HepG2 (cell line): ENCODE measurements around the gene RAB3D. TPM values are rescaled to one million over a fixed set of nuclear protein-coding genes. Genes with fewer than 3 reads are reported as not detected.

Experiments
- ATAC-seq: fragments of 200-7000 bp; cut with Tn5 transposase; 3 replicates; pipeline ENCODE4 v1.9.1; 2020; ENCODE audit warnings: mild to moderate bottlenecking, moderate library complexity
- BruUV-seq: library from RNA; stranded (reverse); fragments of 400-500 nt; replicated peaks from 2 replicates; lab custom pipeline; 2021; lab: Mats Ljungman, UMichigan
- CTCF ChIA-PET: fragments of 300-600 bp; formaldehyde crosslinking; extraction: SDS; loops from one replicate; lab custom pipeline; 2021; ENCODE audit warnings: low total read pairs, inconsistent platforms, low intra/inter-chr PET ratio; lab: Yijun Ruan, JAX
- POLR2A ChIA-PET: fragments of 350-600 bp; sonication (Branson Sonifier 250); formaldehyde crosslinking; loops from one replicate; lab custom pipeline; 2020; ENCODE audit warnings: antibody characterized with exemption, inconsistent platforms; lab: Yijun Ruan, JAX
- DNase-seq: peaks from one replicate; pipeline ENCODE4 v3.0.0-alpha.2; 2015; ENCODE audit warnings: low spot score
- FAIRE-seq: peaks from 3 replicates; lab custom pipeline; 2011; peaks lifted over from hg19 to GRCh38; lab: Jason Lieb, UNC
- H2AFZ ChIP-seq: one replicate; pipeline ENCODE4 v1.6.1; 2011; ENCODE audit warnings: low read length, inconsistent platforms
- H3K27ac ChIP-seq: fragments of 300-600 bp; 3 replicates; pipeline ENCODE4 v1.8.0; 2011; ENCODE audit warnings: mixed run types, mild to moderate bottlenecking, mixed read lengths, low read length, inconsistent platforms; ENCODE audit not compliant: insufficient read depth; ENCODE audit errors: extremely low read length
- H3K27me3 ChIP-seq, 2 experiments: fragments of 200-600 bp in 1 of 2; 2 replicates in 1 of 2; 3 replicates in 1 of 2; pipeline versions ENCODE4 v1.6.0 to v1.8.0; 2011; ENCODE audit warnings: low read length in 2 of 2, mild to moderate bottlenecking in 2 of 2, moderate library complexity in 2 of 2, inconsistent platforms in 1 of 2; ENCODE audit not compliant: insufficient read depth in 2 of 2, control insufficient read depth in 1 of 2
- H3K36me3 ChIP-seq, 2 experiments: fragments of 200-600 bp in 1 of 2; replicated peaks in 1 of 2; 2 replicates in 1 of 2; 3 replicates in 1 of 2; pipeline versions ENCODE4 v1.5.1 to v1.8.0; 2011; ENCODE audit warnings: low read length in 2 of 2, inconsistent platforms in 1 of 2; ENCODE audit not compliant: insufficient read depth in 2 of 2, control insufficient read depth in 1 of 2
- H3K4me1 ChIP-seq: 2 replicates; pipeline ENCODE4 v1.5.1; 2012; ENCODE audit warnings: low read length, inconsistent platforms; ENCODE audit not compliant: insufficient read depth
- H3K4me2 ChIP-seq: 2 replicates; pipeline ENCODE4 v1.6.0; 2011; ENCODE audit warnings: low read depth, low read length, inconsistent platforms
- H3K4me3 ChIP-seq, 3 experiments: fragments of 200-600 bp in 1 of 3; sonication (generic), shearing (Covaris generic) in 1 of 3; replicated peaks in 1 of 3; 2 replicates each; pipeline ENCODE4 v1.5.1; 2011 to 2016; ENCODE audit warnings: low read length in 3 of 3, inconsistent platforms in 2 of 3, low read depth in 2 of 3, mild to moderate bottlenecking in 2 of 3, control low read depth in 1 of 3, mixed read lengths in 1 of 3; ENCODE audit not compliant: insufficient read depth in 1 of 3
- H3K79me2 ChIP-seq: one replicate; pipeline ENCODE4 v1.6.1; 2011; ENCODE audit warnings: low read length, inconsistent platforms; ENCODE audit not compliant: insufficient read depth
- H3K9ac ChIP-seq: 2 replicates; pipeline ENCODE4 v1.6.0; 2011; ENCODE audit warnings: mild to moderate bottlenecking, low read depth, low read length, inconsistent platforms; ENCODE audit not compliant: insufficient read depth
- H3K9me3 ChIP-seq: 2 replicates; pipeline ENCODE4 v1.5.1; 2012; ENCODE audit warnings: mild to moderate bottlenecking, low read length
- H4K20me1 ChIP-seq: 2 replicates; pipeline ENCODE4 v1.6.0; 2011; ENCODE audit warnings: inconsistent platforms, mild to moderate bottlenecking, low read length, moderate library complexity; ENCODE audit not compliant: insufficient read depth
- CTCF ChIP-seq: sonication (generic); formaldehyde crosslinking; IDR thresholded peaks from 2 replicates; pipeline ENCODE4 v1.5.0; 2020; ENCODE audit warnings: mild to moderate bottlenecking, missing genetic modification reagents, moderate library complexity
- ZBTB21 ChIP-seq: sonication (generic); formaldehyde crosslinking; IDR thresholded peaks from 2 replicates; pipeline ENCODE4 v1.4.0; 2020; ENCODE audit warnings: missing genetic modification reagents
- ZFP91 ChIP-seq: sonication (generic); formaldehyde crosslinking; IDR thresholded peaks from 2 replicates; pipeline ENCODE4 v1.9.0; 2022; ENCODE audit warnings: missing genetic modification reagents, mild to moderate bottlenecking, borderline replicate concordance
- ZMYM3 ChIP-seq: sonication (generic); formaldehyde crosslinking; IDR thresholded peaks from 2 replicates; pipeline ENCODE4 v1.5.1; 2020; ENCODE audit warnings: mild to moderate bottlenecking, missing genetic modification reagents
- ZNF446 ChIP-seq: sonication (generic); formaldehyde crosslinking; IDR thresholded peaks from 2 replicates; pipeline ENCODE4 v1.5.0; 2020; ENCODE audit warnings: mild to moderate bottlenecking, missing genetic modification reagents
- ZNF629 ChIP-seq: sonication (generic); formaldehyde crosslinking; conservative IDR thresholded peaks from 2 replicates; pipeline ENCODE4 v1.5.0; 2020; ENCODE audit warnings: missing genetic modification reagents
- ZNF768 ChIP-seq: sonication (generic); formaldehyde crosslinking; IDR thresholded peaks from 2 replicates; pipeline ENCODE4 v1.4.0; 2020; ENCODE audit warnings: missing genetic modification reagents
- WGBS: methylation state at CpG from one replicate; pipeline ENCODE4 v1.1.6; 2017; ENCODE audit warnings: low lambda C conversion rate; 5-methylcytosine and 5-hydroxymethylcytosine counted together
- in situ Hi-C: cut with HindIII; loops from 2 replicates; pipeline ENCODE4 v1.10.0; 2017; ENCODE audit warnings: low pct_unique_long_range_greater_than_20kb; ENCODE audit not compliant: extremely low pct_ligation_motif_present
- intact Hi-C: fragments of 100-400 bp; cut with micrococcal nuclease; formaldehyde crosslinking; loops from one replicate; pipeline ENCODE4 v1.10.0; 2022; ENCODE audit not compliant: unreplicated experiment
- polyA plus RNA-seq, 8 experiments: library from polyadenylated mRNA; depleted of rRNA in 3 of 8; stranded (reverse) in 7 of 8; unstranded in 1 of 8; fragments of >200 nt; fragmentation: Illumina TruSeq in 4 of 8; extraction: Trizol in 4 of 8; gene quantifications; 2 replicates each; pipeline versions ENCODE4 v1.2.1 to v1.2.3, GENCODE V29; 2011 to 2016; ENCODE audit warnings: low read depth in 4 of 8, missing spikeins in 1 of 8, mixed read lengths in 1 of 8; ENCODE audit not compliant: insufficient read depth in 1 of 8
- total RNA-seq, 5 experiments: library from RNA; depleted of rRNA; stranded (reverse); fragments of >200 nt; fragmentation: Illumina TruSeq; extraction: Trizol; gene quantifications; 2 replicates each; pipeline ENCODE4 v1.2.3, GENCODE V29; 2016; ENCODE audit warnings: low read depth in 1 of 5

RAB3D gene
- total and polyA plus RNA-seq, 2 of the 13 experiments (the other 11 are each of a cell fraction or from before 2014, with no cell fraction given): 2.0 to 16.1 TPM

- no peak for DNase-seq
- Histone ChIP-seq H3K9ac (no peak overlapping the region), H2AFZ (no peak overlapping the region), H3K27ac (no peak overlapping the region), H3K4me1 (peaks cover 35% of the 10 kb centered on the region), H3K9me3 (no peaks in the 10 kb centered on the region), H3K36me3 (no peaks in the 10 kb centered on the region), H3K27me3 (no peaks in the 10 kb centered on the region), H3K4me2 (no peak overlapping the region), H4K20me1 (no peaks in the 10 kb centered on the region), H3K4me3 (no peak overlapping the region), H3K79me2 (no peaks in the 10 kb centered on the region)
- WGBS: 96% methylated on average over 7 of the region's 7 CpGs
- TF ChIP-seq ZMYM3 (peak; percentile 49; the same call in 1 of the 2 replicates), ZNF629 (CRISPR knock-in tag) (peak; percentile 91), ZNF446 (CRISPR knock-in tag) (no peak), CTCF (CRISPR knock-in tag) (no peak)
- POLR2A ChIA-PET: interaction anchor here (2.3 kb wide), 1 partner anchor 49 kb away, joined by 10 read pairs; the partner anchor contains the start of gene SWSAP1
- no peak for ATAC-seq
- BruUV-seq: no TSS peak
- intact Hi-C loops: no loop called here
- in situ Hi-C loops: no loop called here
- no peak for FAIRE-seq
- CTCF ChIA-PET: no interaction called here
Observed at GRCh38 chr19:11325544-11325943, 13.9 kb downstream of the RAB3D start.

GRCh38 chr19:11324748-11325389 is 14.6 kb downstream of the RAB3D start:
- 82% methylated on average over 16 of the region's 17 CpGs for WGBS
- DNase-seq: no peak
- CTCF ChIA-PET: no interaction called here
- TF ChIP-seq ZFP91 (CRISPR knock-in tag): 0 out of 2 replicates have a peak, but pooled peaks have one; percentile 28
- TF ChIP-seq ZBTB21 (CRISPR knock-in tag): no peak
- peak; percentile 25; the same call in 1 of the 2 replicates for TF ChIP-seq ZNF768 (CRISPR knock-in tag)
- TF ChIP-seq, all 625 proteins: peak for 2
- peaks cover 35% of the 10 kb centered on the region for H3K4me1 ChIP-seq
- ATAC-seq (no peak), FAIRE-seq (no peak)
- no peak overlapping the region for H3K9ac ChIP-seq
- in situ Hi-C loops: no loop called here
- H4K20me1 ChIP-seq: no peaks in the 10 kb centered on the region
- no peak overlapping the region for H3K4me3 ChIP-seq
- H3K4me2 ChIP-seq: peak overlapping the region; percentile 68
- H3K27ac ChIP-seq: peak overlapping the region; percentile 45
- intact Hi-C loops: no loop called here
- no TSS peak for BruUV-seq
- no peaks in the 10 kb centered on the region for H3K9me3 ChIP-seq
- H2AFZ ChIP-seq: no peak overlapping the region
- no peaks in the 10 kb centered on the region for H3K27me3 ChIP-seq
- H3K79me2 ChIP-seq: no peaks in the 10 kb centered on the region
- no peaks in the 10 kb centered on the region for H3K36me3 ChIP-seq
- POLR2A ChIA-PET: interaction anchor here (1.0 to 2.3 kb wide), 4 partner anchors 8 to 50 kb away, joined by 4 to 10 read pairs (median 4); partner anchors contain the start of genes CCDC159, RAB3D, SWSAP1 and TMEM205
